Hindlimb muscle (tissue), 1 donor: ENCODE results near the gene TIPIN. TPM values are rescaled to one million over a fixed set of nuclear protein-coding genes. Genes with fewer than 3 reads are reported as not detected.
A peak's percentile ranks its signal among the peaks of the same experiment; 100 is the strongest.
"Not testable (repeated sequence)": the region's sequence is repeated elsewhere in the genome, so short reads cannot be mapped to it uniquely, and the experiment has no call there.

Experiments used
- DNase-seq: peaks from one replicate; pipeline ENCODE4 v3.0.0-alpha.2; 2013
- polyA plus RNA-seq: library from polyadenylated mRNA; unstranded; fragments of 120-200 nt; gene quantifications from one replicate; pipeline ENCODE4 v1.2.1, GENCODE V29; 2013; ENCODE audit not compliant: insufficient read length

Gene TIPIN
- polyA plus RNA-seq, 1 donor: 12.8 TPM

DNA sequence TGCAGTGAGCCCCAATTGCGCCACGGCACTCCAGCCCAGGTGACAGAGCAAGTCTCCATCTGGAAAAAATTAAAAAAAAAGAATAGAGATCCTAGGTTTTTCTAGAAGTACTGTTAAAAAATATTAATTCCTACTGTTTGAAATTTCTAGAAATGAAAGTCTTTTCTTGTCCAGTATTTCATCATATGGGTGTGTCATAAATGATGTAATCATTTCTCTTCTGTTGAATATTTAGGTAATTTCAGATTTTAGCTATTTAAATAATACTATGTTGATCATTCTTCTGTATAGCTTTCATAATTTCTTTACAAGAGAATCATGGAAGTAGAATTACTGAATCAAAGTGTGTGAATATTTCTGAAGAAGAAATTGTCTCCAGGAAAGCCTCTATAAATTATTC, 24.9 kb upstream of the TIPIN start:
- not testable (repeated sequence) for DNase-seq

- DNase-seq: no peak
These were observed 22.4 kb upstream of the TIPIN start for GRCh38 chr15:66378814-66379430.

- no peak for DNase-seq
These were observed 17.7 kb upstream of the TIPIN start for GRCh38 chr15:66374179-66374578.

- peak; percentile 41 for DNase-seq
These were observed 13.5 kb upstream of the TIPIN start for GRCh38 chr15:66369773-66370651.

DNA sequence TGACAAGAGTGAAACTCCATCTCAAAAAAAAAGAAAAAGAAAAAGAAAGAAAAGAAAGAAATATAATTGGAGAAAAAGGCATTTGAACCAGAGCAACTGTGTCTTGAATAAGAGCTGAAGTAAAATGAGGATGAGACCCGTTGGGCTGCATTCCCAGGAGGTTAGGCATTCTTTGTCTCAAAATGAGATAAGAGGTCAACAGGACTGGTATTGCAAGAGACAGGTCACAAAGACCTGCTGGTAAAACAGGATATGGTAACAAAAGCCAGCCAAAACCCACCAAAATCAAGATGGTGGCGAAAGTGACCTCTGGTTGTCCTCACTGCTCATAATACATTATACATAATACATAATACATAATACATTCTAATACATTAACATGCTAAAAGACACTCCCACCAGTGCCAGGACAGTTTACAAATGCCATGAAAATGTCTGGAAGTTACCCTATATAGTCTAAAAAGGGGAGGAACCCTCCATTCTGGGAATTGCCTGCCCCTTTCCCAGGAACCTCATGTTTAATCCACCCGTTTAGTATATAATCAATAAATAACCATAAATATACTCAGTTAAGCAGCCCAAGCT, 8.6 kb upstream of the TIPIN start:
- no peak for DNase-seq

DNA sequence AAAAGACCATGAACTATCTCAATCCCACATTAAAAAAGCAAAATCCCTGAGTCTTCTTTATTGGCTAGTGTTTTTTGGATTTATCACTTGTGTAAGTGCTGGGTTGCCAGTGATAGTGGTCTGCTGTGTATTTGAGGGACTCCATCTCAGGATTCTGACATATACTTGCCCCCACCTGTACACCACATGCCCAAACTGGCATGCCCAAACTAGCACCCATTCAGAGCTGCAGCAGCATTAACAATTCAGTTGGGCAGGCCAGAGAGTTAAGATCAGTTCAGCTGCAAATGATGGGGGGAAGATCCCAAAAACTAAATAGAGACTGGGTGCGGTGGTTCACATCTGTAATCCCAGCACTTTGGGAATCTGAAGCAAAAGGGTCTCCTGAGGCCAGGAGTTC, 6.3 kb upstream of the TIPIN start:
- DNase-seq: no peak

GRCh38 chr15:66361745-66362460, 5.4 kb upstream of the TIPIN start:
- DNase-seq: not testable (repeated sequence)

- DNase-seq: no peak
These were observed 3.3 kb upstream of the TIPIN start for GRCh38 chr15:66359740-66360139.

DNA sequence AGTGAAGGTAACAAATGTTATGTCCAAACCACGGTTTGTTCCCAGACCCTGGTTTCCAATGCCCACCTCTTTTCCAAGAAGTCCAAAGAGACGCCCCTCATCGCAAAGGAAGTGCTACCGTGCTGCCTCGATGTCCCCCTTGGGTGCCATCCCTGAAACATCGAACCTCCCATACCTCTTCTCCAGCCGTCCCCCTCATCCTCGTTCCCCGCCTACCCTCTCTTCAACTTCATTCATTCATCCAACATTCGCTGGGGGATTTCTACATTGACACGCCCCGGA, 467 bp downstream of the TIPIN start:
- DNase-seq: no peak

- not testable (repeated sequence) for DNase-seq
These were observed 8.0 kb downstream of the TIPIN start for GRCh38 chr15:66348530-66348929.

DNA sequence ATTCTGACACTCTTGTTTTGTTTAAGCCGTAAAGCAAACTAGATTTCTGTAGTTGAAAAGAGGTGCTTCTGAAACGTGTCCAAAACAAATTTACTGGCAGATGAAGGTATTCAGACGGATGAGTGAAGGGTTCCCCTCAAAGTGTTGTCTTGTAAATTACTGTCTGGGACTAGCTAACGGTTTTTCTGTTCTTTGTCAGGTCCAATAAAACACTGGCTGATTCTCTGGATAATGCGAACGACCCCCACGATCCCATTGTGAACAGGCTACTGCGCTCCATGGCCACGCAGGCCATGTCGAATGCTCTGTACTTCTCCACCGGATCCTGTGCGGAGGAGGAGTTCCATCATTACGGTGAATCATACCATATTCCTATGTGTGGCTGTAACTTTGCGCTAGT, 27.7 kb downstream of the TIPIN start:
- no peak for DNase-seq

- no peak for DNase-seq
These were observed 28.7 kb downstream of the TIPIN start for GRCh38 chr15:66327736-66328135.

DNA sequence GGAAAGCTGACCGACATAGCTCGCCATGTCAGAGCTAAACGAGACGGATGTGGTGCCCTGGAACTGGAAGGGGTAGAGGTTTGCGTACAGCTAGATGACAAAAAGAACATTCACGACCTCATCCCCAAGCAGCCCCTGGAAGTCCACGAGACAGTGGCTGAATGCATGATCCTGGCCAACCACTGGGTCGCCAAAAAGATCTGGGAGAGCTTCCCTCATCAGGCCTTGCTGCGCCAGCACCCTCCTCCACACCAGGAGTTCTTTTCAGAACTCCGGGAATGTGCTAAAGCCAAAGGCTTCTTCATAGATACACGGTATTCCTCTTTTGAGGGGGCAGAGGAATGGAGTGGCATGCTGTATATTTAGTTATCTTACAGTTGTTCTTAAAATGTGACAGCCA, 30.4 kb downstream of the TIPIN start:
- no peak for DNase-seq

DNA sequence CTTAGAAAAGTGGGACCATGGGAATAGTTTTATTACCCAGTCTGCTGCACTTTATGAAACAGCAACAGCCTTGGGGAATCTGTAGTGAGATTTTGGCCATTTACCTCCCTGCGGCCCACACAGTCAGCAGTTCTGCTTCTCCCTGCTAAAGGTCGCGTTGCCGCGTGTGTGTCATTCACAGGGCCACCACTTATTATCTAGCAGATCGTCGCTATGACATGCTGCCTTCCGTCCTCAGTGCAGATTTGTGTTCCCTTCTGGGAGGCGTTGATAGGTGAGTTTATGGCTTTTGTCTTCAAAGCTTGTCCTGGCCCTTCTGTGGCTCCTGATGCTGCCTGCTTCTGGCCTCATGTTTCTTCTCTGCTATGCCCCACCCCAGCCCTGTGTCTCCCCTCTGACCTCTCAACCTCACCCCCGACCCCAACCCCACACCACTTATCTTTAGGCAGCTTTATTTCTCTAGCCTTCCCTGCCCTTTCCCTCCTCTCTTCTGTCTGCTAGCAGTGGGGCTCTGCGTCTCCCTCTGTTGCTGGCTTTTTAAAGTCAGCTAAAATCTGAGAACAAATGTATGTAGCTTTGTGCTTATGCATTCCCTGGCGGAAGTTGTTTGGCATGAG, 33.1 kb downstream of the TIPIN start:
- no peak for DNase-seq

- no peak for DNase-seq
These were observed 44.3 kb downstream of the TIPIN start for GRCh38 chr15:66312144-66312543.

- DNase-seq: no peak
These were observed 45.7 kb downstream of the TIPIN start for GRCh38 chr15:66310786-66311185.

DNA sequence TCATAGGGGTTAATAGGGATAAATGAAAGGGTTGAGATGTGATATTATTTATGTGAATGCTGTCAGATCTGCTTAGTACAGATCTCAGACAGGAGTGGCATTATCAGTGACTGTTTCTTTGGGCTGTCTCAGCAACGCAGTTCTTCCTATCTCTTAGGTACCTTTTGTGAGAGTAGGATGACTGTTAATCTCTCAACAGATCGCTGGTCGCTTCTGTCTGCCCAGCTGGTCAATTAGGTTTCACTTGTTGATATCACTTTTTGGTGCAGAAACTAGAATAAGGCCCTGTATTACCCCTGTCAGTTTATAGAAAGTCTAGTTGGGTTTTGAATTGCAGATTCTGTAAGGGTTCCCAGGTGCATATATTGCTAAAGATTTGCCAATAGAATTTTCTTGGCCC, 46.7 kb downstream of the TIPIN start:
- no peak for DNase-seq

DNA sequence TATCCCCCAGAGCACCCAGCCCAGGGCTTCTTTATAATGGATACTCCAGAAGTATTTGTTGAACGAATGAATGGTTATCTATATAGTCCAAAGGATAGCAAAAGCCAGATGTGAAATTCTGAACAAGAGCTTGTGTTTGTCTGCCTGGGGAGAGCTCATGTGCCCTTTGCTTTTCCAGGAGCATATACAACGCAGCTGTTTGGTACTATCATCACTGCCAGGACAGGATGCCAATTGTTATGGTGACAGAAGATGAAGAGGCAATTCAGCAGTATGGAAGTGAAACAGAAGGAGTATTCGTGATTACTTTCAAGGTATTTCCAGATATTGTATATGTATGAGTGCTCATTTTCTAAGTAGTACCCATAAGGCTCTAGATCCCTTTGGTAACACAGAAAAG, 48.0 kb downstream of the TIPIN start:
- no peak for DNase-seq

GRCh38 chr15:66306381-66306780, 50.1 kb downstream of the TIPIN start:
- no peak for DNase-seq

DNA sequence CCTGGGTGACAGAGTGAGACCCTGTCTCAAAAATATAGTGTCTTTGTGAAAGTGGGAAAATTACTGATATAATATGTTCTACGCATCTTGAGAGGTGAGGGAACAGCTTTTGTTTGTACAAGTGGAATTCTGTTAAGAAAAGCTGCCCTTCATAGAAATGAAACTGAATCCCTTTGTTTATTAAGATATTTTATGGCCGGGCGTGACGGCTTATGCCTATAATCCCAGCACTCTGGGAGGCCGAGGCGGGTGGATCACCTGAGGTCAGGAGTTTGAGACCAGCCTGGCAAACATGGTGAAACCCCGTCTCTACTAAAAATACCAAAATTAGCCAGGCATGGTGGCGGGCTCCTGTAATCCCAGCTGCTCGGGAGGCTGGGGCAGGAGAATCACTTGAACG, 52.1 kb downstream of the TIPIN start:
- DNase-seq: not testable (repeated sequence)

- DNase-seq: no peak
These were observed 53.8 kb downstream of the TIPIN start for GRCh38 chr15:66302489-66303278.

DNA sequence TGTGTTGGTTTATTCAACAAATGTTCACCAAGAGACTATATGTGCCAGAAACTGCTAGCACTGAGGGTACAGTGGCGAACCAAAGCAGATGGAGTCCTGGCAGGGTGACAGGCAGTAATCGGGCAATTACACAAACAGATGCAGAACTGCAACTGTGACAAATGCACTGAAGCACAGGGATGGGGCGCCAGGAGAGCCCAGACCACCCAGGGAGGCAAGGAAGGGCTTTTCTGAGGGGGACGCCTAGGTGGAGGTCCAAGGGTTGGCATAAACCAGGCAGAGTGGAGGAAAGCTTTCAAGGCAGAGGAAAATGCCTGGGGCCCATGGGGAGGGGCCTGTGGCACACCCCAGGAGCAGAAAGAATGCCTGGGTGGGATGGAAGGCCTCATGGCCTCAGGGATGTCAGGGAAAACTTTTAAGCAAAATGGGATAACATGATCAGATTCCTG, 57.7 kb downstream of the TIPIN start:
- peak; percentile 45 for DNase-seq
